HG03354 (cell line): ENCODE data around the gene CTNNA2.

Experiments
- ATAC-seq: cut with Tn5 transposase; IDR thresholded peaks from one replicate; pipeline ENCODE4 v1.9.1; 2021; ENCODE audit warnings: mild to moderate bottlenecking; ENCODE audit not compliant: unreplicated experiment, poor library complexity, severe bottlenecking

The CTNNA2 gene

GRCh38 chr2:80377071-80377470 lies 864.2 kb downstream of the CTNNA2 start:
- no peak for ATAC-seq

DNA sequence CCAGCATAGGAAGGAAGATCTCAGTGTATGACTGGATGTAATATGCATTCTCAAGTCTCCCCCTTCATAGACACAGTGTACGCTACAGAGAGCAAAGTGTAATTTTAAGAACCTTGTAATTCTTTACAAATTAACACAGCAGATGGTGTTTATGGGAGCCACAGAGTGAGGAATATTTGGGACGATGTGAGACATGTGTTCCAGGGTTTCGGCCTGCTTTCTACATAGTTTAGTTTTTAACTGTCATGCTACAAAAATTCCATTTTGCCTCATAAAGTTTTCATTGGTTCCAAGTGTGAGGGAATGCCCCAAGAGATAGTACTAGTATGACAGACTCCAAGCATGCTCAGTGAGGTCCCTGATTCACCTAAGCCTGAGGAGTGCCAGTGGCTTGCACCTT lies 867.9 kb downstream of the CTNNA2 start:
- ATAC-seq = no peak

DNA sequence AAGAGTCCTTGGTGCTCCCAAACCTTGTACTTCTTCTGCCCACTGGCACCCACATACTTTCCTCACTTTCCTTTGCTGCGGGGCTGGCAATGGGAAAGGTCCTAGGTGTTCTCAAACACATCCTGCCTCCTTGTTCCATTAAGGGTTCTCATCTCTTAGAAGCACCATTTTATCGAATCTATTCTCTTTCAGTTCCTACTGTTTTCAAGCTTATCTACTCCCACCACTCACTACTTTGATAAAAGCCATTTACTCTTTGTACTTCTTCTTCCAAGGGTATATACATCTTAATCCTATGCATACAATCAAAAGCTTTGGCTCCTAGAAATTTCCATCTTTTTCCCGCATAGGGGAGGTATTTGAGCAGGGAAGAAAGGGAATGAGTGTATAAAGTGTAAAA lies 868.8 kb downstream of the CTNNA2 start:
- ATAC-seq = no peak

DNA sequence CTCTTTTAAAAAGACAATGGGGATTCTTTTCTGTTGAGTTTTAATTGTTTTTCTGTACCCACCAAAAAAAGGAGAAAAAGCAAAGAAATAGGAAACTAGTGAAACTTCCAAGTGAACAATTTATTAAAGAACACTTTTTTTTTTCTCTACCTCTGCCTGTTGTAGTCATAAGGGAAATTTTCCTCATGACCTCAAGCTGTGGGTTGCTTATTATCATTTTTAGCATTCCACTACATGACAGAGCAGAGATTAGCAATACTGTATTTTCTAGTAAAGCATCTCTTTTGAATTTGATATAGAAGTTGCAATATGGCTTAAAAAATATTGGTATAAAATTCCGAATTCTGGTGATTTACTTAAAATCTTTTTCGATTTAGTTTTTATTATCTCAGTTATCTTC lies 879.6 kb downstream of the CTNNA2 start:
- ATAC-seq = no peak

GRCh38 chr2:80393991-80394390 lies 881.1 kb downstream of the CTNNA2 start:
- ATAC-seq = no peak

DNA sequence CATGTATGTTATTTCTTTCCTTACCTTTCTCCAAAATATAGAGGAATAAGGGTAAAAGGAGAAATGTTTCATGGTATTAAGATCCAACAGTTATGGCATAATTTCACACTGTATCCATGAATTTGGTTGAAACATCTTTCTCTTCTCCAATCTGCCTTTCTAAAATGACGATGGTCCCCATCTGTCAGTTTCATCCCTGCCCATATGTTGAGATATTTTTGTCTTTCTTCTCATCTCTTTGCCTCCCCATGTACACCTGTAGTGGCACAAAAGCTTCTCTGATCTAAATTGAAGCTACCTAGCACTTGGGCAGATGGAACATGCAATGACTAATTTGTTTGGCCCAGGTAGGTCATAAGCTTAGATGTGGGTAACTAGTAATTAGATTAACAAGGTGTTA lies 882.4 kb downstream of the CTNNA2 start:
- ATAC-seq = no peak

DNA sequence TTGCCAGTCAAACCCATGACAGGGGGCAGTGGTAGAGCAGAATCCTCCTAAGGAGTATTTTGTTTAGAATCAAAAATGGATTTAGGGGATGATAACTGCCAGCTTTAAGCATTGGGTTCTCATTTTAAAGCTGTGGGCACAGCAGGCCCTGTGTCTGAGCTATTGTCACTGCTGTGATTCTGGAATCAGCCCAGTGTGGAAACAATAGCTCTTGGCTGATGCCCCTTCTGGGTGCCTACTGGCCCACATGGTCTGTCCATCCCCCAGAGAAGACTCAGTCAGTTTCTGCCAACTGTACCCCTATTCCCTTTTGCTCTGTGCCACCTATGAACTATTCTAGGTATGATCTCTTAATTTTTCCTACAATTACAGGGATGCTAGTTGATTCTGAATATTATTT lies 883.4 kb downstream of the CTNNA2 start:
- no peak for ATAC-seq

DNA sequence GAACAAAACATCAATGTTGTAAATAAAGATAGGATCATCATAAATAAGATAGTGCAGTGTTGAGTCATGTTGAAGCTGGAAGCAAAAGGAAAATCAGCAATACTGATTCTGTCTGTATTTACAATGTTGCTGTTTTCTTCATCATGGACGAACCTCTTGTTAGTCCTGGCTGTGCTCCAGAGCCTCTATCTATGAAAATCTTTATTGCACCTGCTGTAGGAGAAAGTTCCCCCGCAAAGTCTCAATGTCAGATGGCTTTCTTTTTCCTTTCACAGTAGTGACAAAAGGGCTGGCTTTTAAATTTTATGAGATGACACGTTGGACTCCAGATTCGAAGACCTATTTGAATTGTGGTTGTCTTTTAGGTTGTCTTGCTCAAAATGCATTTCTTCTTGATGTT lies 890.2 kb downstream of the CTNNA2 start:
- ATAC-seq = no peak

DNA sequence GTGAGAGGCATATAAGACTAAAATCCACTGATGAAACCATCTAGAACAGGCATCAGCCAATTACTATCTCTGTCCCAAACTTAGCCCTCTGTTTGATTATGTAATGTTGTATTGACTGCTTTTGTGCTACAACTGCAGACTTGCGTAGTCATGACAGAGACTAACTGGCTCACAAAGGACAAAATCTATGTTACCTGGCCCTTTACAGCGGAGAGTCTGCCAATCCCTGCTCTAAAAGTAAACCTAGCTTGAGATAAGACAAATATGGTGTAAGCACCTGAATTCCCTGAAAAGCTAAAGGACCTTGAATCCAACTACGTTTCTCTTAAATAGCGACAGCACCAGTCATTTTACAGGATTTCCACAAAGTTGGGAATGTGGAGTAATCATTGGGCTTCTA lies 894.5 kb downstream of the CTNNA2 start:
- ATAC-seq = no peak

- ATAC-seq = no peak
Measured at GRCh38 chr2:80410346-80410745, 897.5 kb downstream of the CTNNA2 start.

GRCh38 chr2:80413136-80413535 lies 900.3 kb downstream of the CTNNA2 start:
- no peak for ATAC-seq

- no peak for ATAC-seq
Measured at GRCh38 chr2:80417737-80418136, 904.9 kb downstream of the CTNNA2 start.

DNA sequence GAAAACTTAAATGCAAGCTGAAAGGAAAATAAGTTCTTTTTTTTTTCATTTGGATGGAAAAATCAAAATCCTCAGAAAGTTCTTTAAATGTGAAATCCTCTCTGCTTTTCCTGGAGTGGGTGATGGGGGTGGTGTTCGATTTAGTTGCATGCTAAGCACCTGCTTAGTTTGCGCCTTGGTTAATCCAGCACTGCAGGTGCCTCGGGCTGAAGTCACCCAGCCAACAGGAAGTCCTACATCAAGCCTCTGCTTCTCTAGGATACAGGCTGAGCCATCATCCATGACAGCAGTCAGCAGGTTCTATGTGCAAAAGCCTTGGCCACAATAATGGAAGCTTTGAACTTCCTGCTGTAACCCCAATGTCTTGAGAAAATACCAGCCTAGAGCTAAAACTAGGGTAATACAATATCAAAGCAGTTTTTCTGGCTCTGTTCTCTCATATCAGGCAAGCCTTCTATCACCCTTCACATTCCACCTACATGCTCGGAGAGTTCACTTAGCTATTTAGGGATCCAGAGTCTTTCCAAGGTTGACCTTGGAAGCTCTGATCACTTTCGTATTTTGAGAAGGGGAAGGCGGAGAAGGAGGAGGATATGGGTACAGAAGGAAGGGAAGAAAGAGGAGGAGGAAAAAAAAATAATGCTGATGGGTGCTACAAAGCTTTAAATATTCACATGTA lies 907.8 kb downstream of the CTNNA2 start:
- ATAC-seq = no peak

- no peak for ATAC-seq
Measured at GRCh38 chr2:80429251-80429650, 916.4 kb downstream of the CTNNA2 start.

- no peak for ATAC-seq
Measured at GRCh38 chr2:80437959-80438358, 925.1 kb downstream of the CTNNA2 start.

- no peak for ATAC-seq
Measured at GRCh38 chr2:80438686-80439085, 925.8 kb downstream of the CTNNA2 start.

GRCh38 chr2:80454628-80455027 lies 941.8 kb downstream of the CTNNA2 start:
- ATAC-seq = no peak

DNA sequence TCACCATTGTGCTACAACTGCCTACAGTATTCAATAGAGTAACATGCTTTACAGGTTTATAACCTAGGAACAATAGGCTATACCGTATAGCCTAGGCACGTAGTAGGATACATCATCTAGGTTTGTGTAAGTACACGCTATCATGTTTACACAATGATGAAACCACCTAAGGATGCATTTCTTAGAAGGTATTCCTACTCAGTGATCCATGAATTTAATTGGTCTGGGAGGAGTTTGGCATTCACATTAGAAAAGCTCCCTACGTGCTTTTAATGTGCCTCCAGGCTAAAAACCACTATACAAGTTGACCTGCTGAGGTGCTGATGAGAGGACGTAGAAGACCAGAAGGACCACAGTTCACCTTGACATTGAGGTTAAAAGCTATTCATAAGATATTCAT lies 946.2 kb downstream of the CTNNA2 start:
- ATAC-seq = no peak

- no peak for ATAC-seq
Measured at GRCh38 chr2:80461505-80462197, 948.8 kb downstream of the CTNNA2 start.

DNA sequence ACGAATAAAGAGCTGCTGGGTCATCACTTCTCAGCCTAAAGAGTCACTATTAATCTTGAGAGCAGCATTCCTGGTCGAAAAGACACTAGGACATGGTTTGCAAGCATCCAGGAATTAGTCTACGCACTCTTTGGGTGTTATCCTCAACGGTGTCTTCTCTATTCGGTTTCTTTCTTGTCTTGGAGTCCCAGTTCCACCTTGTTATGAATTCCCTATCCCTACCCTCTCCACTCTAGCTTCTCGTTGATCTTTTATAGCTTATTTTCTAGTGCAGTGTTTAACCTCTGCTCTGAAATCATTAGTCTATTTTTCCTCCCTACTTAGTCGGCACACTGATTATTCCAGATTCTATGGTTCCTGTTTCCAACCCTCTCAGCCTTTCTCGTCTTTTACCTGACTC lies 949.8 kb downstream of the CTNNA2 start:
- ATAC-seq = no peak

GRCh38 chr2:80464275-80464674 lies 951.4 kb downstream of the CTNNA2 start:
- no peak for ATAC-seq
